GM12878 (cell line): ENCODE measurements around the gene CALD1. TPM values are rescaled to one million over a fixed set of nuclear protein-coding genes. Genes with fewer than 3 reads are reported as not detected.

Experiments
- ATAC-seq: fragments of 200-7000 bp; cut with Tn5 transposase; 3 replicates; pipeline ENCODE4 v1.9.1; 2020; ENCODE audit warnings: mild to moderate bottlenecking, moderate library complexity
- BruUV-seq: library from RNA; stranded (reverse); fragments of 400-500 nt; replicated peaks from 2 replicates; lab custom pipeline; 2021; lab: Mats Ljungman, UMichigan
- CTCF ChIA-PET: fragments of 300-600 bp; sonication (Branson Sonifier 250); formaldehyde crosslinking; extraction: SDS; loops from one replicate; lab custom pipeline; 2021; ENCODE audit warnings: inconsistent platforms; lab: Yijun Ruan, JAX
- POLR2A ChIA-PET: fragments of 350-600 bp; formaldehyde crosslinking; extraction: SDS; loops from one replicate; lab custom pipeline; 2021; ENCODE audit warnings: inconsistent platforms; lab: Charles Lee
- RAD21 ChIA-PET: fragments of 300-600 bp; sonication (Branson Sonifier 250); formaldehyde crosslinking; loops from one replicate; lab custom pipeline; 2023; ENCODE audit warnings: antibody characterized with exemption; ENCODE audit not compliant: unreplicated experiment; lab: Charles Lee
- SMC1A ChIA-PET: fragments of 300-600 bp; sonication (Branson Sonifier 250); formaldehyde crosslinking; loops from one replicate; lab custom pipeline; 2023; ENCODE audit not compliant: unreplicated experiment, uncharacterized antibody; lab: Charles Lee
- DNase-seq: peaks from one replicate; pipeline ENCODE4 v3.0.0-alpha.2; 2011; ENCODE audit warnings: low read depth, low spot score
- FAIRE-seq: peaks from 3 replicates; lab custom pipeline; 2011; peaks lifted over from hg19 to GRCh38; lab: Jason Lieb, UNC
- H2AFZ ChIP-seq: 2 replicates; pipeline ENCODE4 v1.6.0; 2011; ENCODE audit warnings: low read depth, low read length, control low read depth; ENCODE audit not compliant: control insufficient read depth
- H3K27ac ChIP-seq: 2 replicates; pipeline ENCODE4 v1.5.1; 2011; ENCODE audit warnings: control low read depth; ENCODE audit not compliant: control insufficient read depth, insufficient read depth
- H3K27me3 ChIP-seq, 2 experiments: replicated peaks in 1 of 2; 2 replicates each; pipeline versions ENCODE4 v1.6.0 to v1.6.1; 2011; ENCODE audit warnings: low read length in 1 of 2; ENCODE audit not compliant: control insufficient read depth in 2 of 2, insufficient read depth in 2 of 2
- H3K36me3 ChIP-seq, 2 experiments: 2 replicates each; pipeline ENCODE4 v1.5.1; 2011; ENCODE audit warnings: low read length in 1 of 2; ENCODE audit not compliant: control insufficient read depth in 2 of 2, insufficient read depth in 2 of 2
- H3K4me1 ChIP-seq: 2 replicates; pipeline ENCODE4 v1.6.1; 2011; ENCODE audit warnings: mild to moderate bottlenecking, low read length, moderate library complexity, mixed read lengths; ENCODE audit not compliant: control insufficient read depth, insufficient read depth
- H3K4me2 ChIP-seq: 2 replicates; pipeline ENCODE4 v1.6.0; 2011; ENCODE audit warnings: control low read depth; ENCODE audit not compliant: control insufficient read depth, insufficient read depth
- H3K4me3 ChIP-seq: fragments of 200-600 bp; sonication (generic); 2 replicates; pipeline ENCODE4 v1.5.1; 2016
- H3K79me2 ChIP-seq: 2 replicates; pipeline ENCODE4 v1.6.0; 2011; ENCODE audit warnings: low read length; ENCODE audit not compliant: control insufficient read depth, insufficient read depth
- H3K9ac ChIP-seq: 2 replicates; pipeline ENCODE4 v1.8.0; 2011; ENCODE audit warnings: low read length, control low read depth, mixed read lengths; ENCODE audit not compliant: control insufficient read depth, insufficient read depth
- H3K9me3 ChIP-seq: replicated peaks from 3 replicates; pipeline ENCODE4 v1.5.1; 2011; ENCODE audit warnings: mild to moderate bottlenecking, low read length; ENCODE audit not compliant: control insufficient read depth, insufficient read depth
- H4K20me1 ChIP-seq: 2 replicates; pipeline ENCODE4 v1.6.0; 2011; ENCODE audit not compliant: control insufficient read depth, insufficient read depth
- CBFB ChIP-seq: IDR thresholded peaks from 2 replicates; pipeline ENCODE4 v1.6.1; 2016; ENCODE audit warnings: antibody characterized with exemption, low read depth
- CHD2 ChIP-seq: IDR thresholded peaks from 2 replicates; pipeline ENCODE4 v1.6.1; 2011; ENCODE audit warnings: low read depth, low read length, improper control_type of control experiment, borderline replicate concordance
- CHD4 ChIP-seq: fragments of 200-600 bp; sonication (generic); IDR thresholded peaks from 2 replicates; pipeline ENCODE4 v1.6.1; 2016; ENCODE audit warnings: mild to moderate bottlenecking
- FOS ChIP-seq: IDR thresholded peaks from 3 replicates; pipeline ENCODE4 v1.6.1; 2011; ENCODE audit warnings: borderline replicate concordance; ENCODE audit not compliant: insufficient read length; ENCODE audit errors: extremely low read depth
- FOXM1 ChIP-seq: IDR thresholded peaks from 2 replicates; pipeline ENCODE4 v1.6.1; 2012; ENCODE audit warnings: low read depth, mild to moderate bottlenecking, inconsistent platforms, low read length, moderate library complexity
- HDGF ChIP-seq: fragments of 450-650 bp; IDR thresholded peaks from 2 replicates; pipeline ENCODE4 v1.6.1; 2016; ENCODE audit warnings: antibody characterized with exemption
- KAT2A ChIP-seq: conservative IDR thresholded peaks from 2 replicates; pipeline ENCODE4 v1.6.1; 2011; ENCODE audit warnings: low read depth, low read length; ENCODE audit not compliant: control insufficient read depth
- LARP7 ChIP-seq: fragments of 450-650 bp; IDR thresholded peaks from 2 replicates; pipeline ENCODE4 v1.6.1; 2017; ENCODE audit warnings: mild to moderate bottlenecking
- PML ChIP-seq: IDR thresholded peaks from 2 replicates; pipeline ENCODE4 v1.6.1; 2012; ENCODE audit warnings: low read length, inconsistent platforms
- POLR2AphosphoS5 ChIP-seq: IDR thresholded peaks from 2 replicates; pipeline ENCODE4 v1.6.1; 2011; ENCODE audit warnings: mild to moderate bottlenecking, low read length, inconsistent platforms
- SIN3A ChIP-seq: IDR thresholded peaks from 2 replicates; pipeline ENCODE4 v1.6.1; 2012; ENCODE audit warnings: low read depth, low read length, improper control_type of control experiment
- SMAD1 ChIP-seq: fragments of 450-650 bp; IDR thresholded peaks from 2 replicates; pipeline ENCODE4 v1.6.1; 2018; ENCODE audit warnings: mild to moderate bottlenecking, low read depth; ENCODE audit not compliant: partially characterized antibody
- SMARCA5 ChIP-seq: fragments of 450-650 bp; IDR thresholded peaks from 2 replicates; pipeline ENCODE4 v1.6.1; 2017; ENCODE audit warnings: mild to moderate bottlenecking
- SUZ12 ChIP-seq: fragments of 200-600 bp; sonication (generic); IDR thresholded peaks from one replicate; pipeline ENCODE4 v1.6.1; 2018; ENCODE audit warnings: antibody characterized with exemption, mild to moderate bottlenecking; ENCODE audit not compliant: unreplicated experiment
- YY1 ChIP-seq: IDR thresholded peaks from 2 replicates; pipeline ENCODE4 v1.6.1; 2011; ENCODE audit warnings: low read depth, mild to moderate bottlenecking, low read length
- ZNF24 ChIP-seq: fragments of 450-650 bp; IDR thresholded peaks from 2 replicates; pipeline ENCODE4 v1.6.1; 2017; ENCODE audit warnings: antibody characterized with exemption, mild to moderate bottlenecking
- WGBS: methylation state at CpG from one replicate; pipeline ENCODE4 v1.1.6; 2016; ENCODE audit warnings: low lambda C conversion rate; ENCODE audit not compliant: insufficient replicate concordance, insufficient coverage; ENCODE audit errors: missing lambda C conversion rate; 5-methylcytosine and 5-hydroxymethylcytosine counted together
- in situ Hi-C: fragments of 300-500 bp; cut with MboI; formaldehyde crosslinking; loops from 9 replicates; pipeline ENCODE4 v1.14.3; 2018; ENCODE audit warnings: mixed read lengths
- intact Hi-C: fragments of 100-400 bp; cut with micrococcal nuclease; formaldehyde crosslinking; loops from one replicate; pipeline ENCODE4 v1.14.2; 2022; ENCODE audit not compliant: unreplicated experiment
- polyA plus RNA-seq, 11 experiments: library from polyadenylated mRNA; depleted of rRNA in 4 of 11; unstranded in 6 of 11; stranded (reverse) in 5 of 11; fragments of >200 nt; fragmentation: Nextera tagmentation in 4 of 11; fragmentation: Illumina TruSeq in 1 of 11; extraction: Ambion mirVana in 4 of 11; extraction: Trizol in 1 of 11; gene quantifications; 1 replicate in 1 of 11; 2 replicates in 10 of 11; pipeline versions ENCODE4 v1.2.1 to v1.2.3, GENCODE V29; 2011 to 2016; ENCODE audit warnings: inconsistent platforms in 2 of 11, missing spikeins in 2 of 11, low read depth in 1 of 11
- total RNA-seq, 4 experiments: library from RNA; depleted of rRNA in 3 of 4; stranded (reverse); fragments of >200 nt in 3 of 4; fragmentation: Illumina TruSeq in 1 of 4; extraction: Trizol in 1 of 4; gene quantifications; 2 replicates each; pipeline versions ENCODE4 v1.2.1 to v1.2.3, GENCODE V29; 2013 to 2021
- TF ChIP-seq, protein P1 (sequence below): fragments of 450-650 bp; IDR thresholded peaks from 2 replicates; pipeline ENCODE4 v1.6.1; 2016; ENCODE audit warnings: mild to moderate bottlenecking, moderate library complexity, borderline replicate concordance
- TF ChIP-seq, protein P2 (sequence below), 3 experiments: IDR thresholded peaks in 2 of 3; conservative IDR thresholded peaks in 1 of 3; 2 replicates each; pipeline ENCODE4 v1.5.1; 2011; ENCODE audit warnings: low read depth in 3 of 3, low read length in 3 of 3, mild to moderate bottlenecking in 3 of 3, control low read depth in 2 of 3, moderate library complexity in 2 of 3, inconsistent platforms in 1 of 3, mixed read lengths in 1 of 3; ENCODE audit not compliant: control insufficient read depth in 2 of 3, insufficient read depth in 1 of 3; ENCODE audit errors: extremely low read depth in 1 of 3

CALD1 gene
- total and polyA plus RNA-seq, 10 of the 15 experiments (the other 5 are each of a cell fraction or from before 2014, with no cell fraction given): 0.03 to 1.3 (median 0.22) TPM

DNA sequence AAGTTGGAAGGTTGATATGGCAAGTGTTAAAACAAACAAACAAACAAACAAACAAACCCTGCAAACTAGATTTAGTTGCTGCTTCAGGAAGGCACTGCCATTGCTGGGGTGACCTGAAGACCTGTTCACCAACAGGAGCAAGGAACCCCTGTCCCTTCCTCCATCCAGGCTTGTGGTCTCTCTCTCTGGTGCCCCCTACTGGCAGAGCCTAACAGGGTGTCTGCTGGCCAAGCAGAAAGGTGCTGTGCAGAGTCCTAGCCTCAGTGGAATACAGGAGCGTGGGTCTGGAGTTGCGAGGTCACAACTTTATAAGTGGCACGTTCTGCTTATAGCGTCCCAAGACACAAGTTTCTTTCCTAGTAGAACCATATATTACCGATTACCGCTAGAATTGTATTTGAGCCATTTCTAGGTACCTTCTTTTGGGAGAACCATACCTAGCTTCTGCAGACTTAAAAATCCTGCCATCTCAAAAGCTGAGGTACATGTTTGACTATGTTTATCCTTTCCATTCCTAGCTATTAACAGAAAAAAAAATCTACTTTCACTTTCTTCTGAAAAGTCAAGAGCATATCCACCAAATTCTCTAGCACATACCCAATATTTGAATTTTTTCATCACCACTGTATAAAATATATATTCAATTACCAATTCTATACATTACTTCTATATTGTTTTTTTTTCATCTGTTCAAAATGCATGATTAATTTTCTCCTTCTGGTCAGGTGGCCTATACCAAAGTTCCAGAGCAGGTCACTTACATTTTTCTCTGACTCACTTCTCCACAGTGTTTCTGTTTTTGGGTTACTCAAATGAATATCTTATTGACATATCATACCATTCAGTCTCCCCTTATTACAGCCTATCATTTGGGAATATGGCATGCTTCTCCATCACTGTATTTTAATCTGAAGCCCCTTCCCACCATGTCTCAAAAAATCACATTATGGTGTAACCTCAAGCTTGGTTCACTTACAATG, 29.1 kb upstream of the CALD1 start:
- Histone ChIP-seq H3K4me1 (no peaks in the 10 kb centered on the region), H3K9ac (no peak overlapping the region), H3K4me2 (no peak overlapping the region), H3K4me3 (no peak overlapping the region), H3K27me3 (0 out of 4 replicates have a peak, but pooled peaks cover 0 to 2% of the 10 kb centered on the region in 2 experiments), H2AFZ (no peak overlapping the region), H3K36me3 (no peaks in the 10 kb centered on the region), H4K20me1 (no peaks in the 10 kb centered on the region), H3K9me3 (no peaks in the 10 kb centered on the region), H3K79me2 (no peaks in the 10 kb centered on the region), H3K27ac (no peak overlapping the region)
- peak; percentile 85 for FAIRE-seq
- in situ Hi-C loops (no loop called here), intact Hi-C loops (loop anchor here (1.0 to 10.0 kb wide), 2 partner anchors 117 to 194 kb away; no protein-coding TSS in a partner anchor)
- ChIA-PET RAD21 (interaction anchor here (1.0 to 4.1 kb wide), 5 partner anchors 49 to 195 kb away, joined by 3 to 23 read pairs (median 4); no protein-coding TSS in a partner anchor), POLR2A (interaction anchor here (0.9 kb wide), 1 partner anchor 40 kb away, joined by 3 read pairs; no protein-coding TSS in a partner anchor), CTCF (interaction anchor here (0.6 to 7.6 kb wide), 20 partner anchors 9 to 201 kb away, joined by 3 to 104 read pairs (median 6); no protein-coding TSS in a partner anchor), SMC1A (interaction anchor here (0.9 to 2.5 kb wide), 7 partner anchors 26 to 318 kb away, joined by 3 to 25 read pairs (median 3); no protein-coding TSS in a partner anchor)
- WGBS: 21% methylated on average over 6 of the region's 6 CpGs
- BruUV-seq: no TSS peak
- no peak for DNase-seq
- ATAC-seq: peak; percentile 94
- TF ChIP-seq, protein P1, sequence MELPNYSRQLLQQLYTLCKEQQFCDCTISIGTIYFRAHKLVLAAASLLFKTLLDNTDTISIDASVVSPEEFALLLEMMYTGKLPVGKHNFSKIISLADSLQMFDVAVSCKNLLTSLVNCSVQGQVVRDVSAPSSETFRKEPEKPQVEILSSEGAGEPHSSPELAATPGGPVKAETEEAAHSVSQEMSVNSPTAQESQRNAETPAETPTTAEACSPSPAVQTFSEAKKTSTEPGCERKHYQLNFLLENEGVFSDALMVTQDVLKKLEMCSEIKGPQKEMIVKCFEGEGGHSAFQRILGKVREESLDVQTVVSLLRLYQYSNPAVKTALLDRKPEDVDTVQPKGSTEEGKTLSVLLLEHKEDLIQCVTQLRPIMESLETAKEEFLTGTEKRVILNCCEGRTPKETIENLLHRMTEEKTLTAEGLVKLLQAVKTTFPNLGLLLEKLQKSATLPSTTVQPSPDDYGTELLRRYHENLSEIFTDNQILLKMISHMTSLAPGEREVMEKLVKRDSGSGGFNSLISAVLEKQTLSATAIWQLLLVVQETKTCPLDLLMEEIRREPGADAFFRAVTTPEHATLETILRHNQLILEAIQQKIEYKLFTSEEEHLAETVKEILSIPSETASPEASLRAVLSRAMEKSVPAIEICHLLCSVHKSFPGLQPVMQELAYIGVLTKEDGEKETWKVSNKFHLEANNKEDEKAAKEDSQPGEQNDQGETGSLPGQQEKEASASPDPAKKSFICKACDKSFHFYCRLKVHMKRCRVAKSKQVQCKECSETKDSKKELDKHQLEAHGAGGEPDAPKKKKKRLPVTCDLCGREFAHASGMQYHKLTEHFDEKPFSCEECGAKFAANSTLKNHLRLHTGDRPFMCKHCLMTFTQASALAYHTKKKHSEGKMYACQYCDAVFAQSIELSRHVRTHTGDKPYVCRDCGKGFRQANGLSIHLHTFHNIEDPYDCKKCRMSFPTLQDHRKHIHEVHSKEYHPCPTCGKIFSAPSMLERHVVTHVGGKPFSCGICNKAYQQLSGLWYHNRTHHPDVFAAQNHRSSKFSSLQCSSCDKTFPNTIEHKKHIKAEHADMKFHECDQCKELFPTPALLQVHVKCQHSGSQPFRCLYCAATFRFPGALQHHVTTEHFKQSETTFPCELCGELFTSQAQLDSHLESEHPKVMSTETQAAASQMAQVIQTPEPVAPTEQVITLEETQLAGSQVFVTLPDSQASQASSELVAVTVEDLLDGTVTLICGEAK: no peak
- TF ChIP-seq HDGF: no peak
- TF ChIP-seq POLR2AphosphoS5: no peak
- TF ChIP-seq PML: no peak
- TF ChIP-seq, protein P2, sequence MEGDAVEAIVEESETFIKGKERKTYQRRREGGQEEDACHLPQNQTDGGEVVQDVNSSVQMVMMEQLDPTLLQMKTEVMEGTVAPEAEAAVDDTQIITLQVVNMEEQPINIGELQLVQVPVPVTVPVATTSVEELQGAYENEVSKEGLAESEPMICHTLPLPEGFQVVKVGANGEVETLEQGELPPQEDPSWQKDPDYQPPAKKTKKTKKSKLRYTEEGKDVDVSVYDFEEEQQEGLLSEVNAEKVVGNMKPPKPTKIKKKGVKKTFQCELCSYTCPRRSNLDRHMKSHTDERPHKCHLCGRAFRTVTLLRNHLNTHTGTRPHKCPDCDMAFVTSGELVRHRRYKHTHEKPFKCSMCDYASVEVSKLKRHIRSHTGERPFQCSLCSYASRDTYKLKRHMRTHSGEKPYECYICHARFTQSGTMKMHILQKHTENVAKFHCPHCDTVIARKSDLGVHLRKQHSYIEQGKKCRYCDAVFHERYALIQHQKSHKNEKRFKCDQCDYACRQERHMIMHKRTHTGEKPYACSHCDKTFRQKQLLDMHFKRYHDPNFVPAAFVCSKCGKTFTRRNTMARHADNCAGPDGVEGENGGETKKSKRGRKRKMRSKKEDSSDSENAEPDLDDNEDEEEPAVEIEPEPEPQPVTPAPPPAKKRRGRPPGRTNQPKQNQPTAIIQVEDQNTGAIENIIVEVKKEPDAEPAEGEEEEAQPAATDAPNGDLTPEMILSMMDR (IDR thresholded peaks at IDR 0.05 in 2 of 3, conservative IDR thresholded peaks at IDR 0.05 in 1 of 3; ENCODE audit: control insufficient read depth in 2 of 3, extremely low read depth in 1 of 3, insufficient read depth in 1 of 3, low read depth in 3 of 3, low read length in 3 of 3): peak; percentile 62 to 97 (median 86)
- TF ChIP-seq CHD4: no peak
- no peak for TF ChIP-seq LARP7
- no peak for TF ChIP-seq FOXM1
- no peak for TF ChIP-seq SUZ12
- TF ChIP-seq SMAD1: no peak
- TF ChIP-seq CBFB: 0 out of 2 replicates have a peak, but pooled peaks have one; percentile 35
- no peak for TF ChIP-seq SIN3A
- 0 out of 2 replicates have a peak, but pooled peaks have one; percentile 35 for TF ChIP-seq SMARCA5
- peak; percentile 51; the same call in 1 of the 2 replicates for TF ChIP-seq YY1
- TF ChIP-seq CHD2: no peak
- TF ChIP-seq ZNF24: no peak; the same call in 1 of the 2 replicates
- no peak for TF ChIP-seq FOS
- TF ChIP-seq KAT2A: no peak
